Left ventricle myocardium inferior (tissue), 1 donor: ENCODE measurements around the gene KIF25. TPM values are rescaled to one million over a fixed set of nuclear protein-coding genes. Genes with fewer than 3 reads are reported as not detected.
A peak's percentile ranks its signal among the peaks of the same experiment; 100 is the strongest.

ENCODE experiments used
- DNase-seq: peaks from one replicate; pipeline ENCODE4 v3.0.0-alpha.2; 2020
- H3K27ac ChIP-seq: fragments of 200-600 bp; replicated peaks from 2 replicates; pipeline ENCODE4 v1.8.0; 2021
- H3K27me3 ChIP-seq: fragments of 200-600 bp; 2 replicates; pipeline ENCODE4 v1.8.0; 2021; ENCODE audit warnings: low read depth
- H3K36me3 ChIP-seq: fragments of 200-600 bp; 2 replicates; pipeline ENCODE4 v1.8.0; 2021
- H3K4me1 ChIP-seq: fragments of 200-600 bp; 2 replicates; pipeline ENCODE4 v1.8.0; 2021
- H3K4me3 ChIP-seq: fragments of 200-600 bp; 2 replicates; pipeline ENCODE4 v1.8.0; 2021; ENCODE audit warnings: mild to moderate bottlenecking, moderate library complexity
- H3K9me3 ChIP-seq: fragments of 200-600 bp; replicated peaks from 2 replicates; pipeline ENCODE4 v1.8.0; 2021
- CTCF ChIP-seq: fragments of 200-600 bp; IDR thresholded peaks from 2 replicates; pipeline ENCODE4 v1.8.0; 2021; ENCODE audit warnings: antibody characterized with exemption, mild to moderate bottlenecking, borderline replicate concordance
- intact Hi-C: fragments of 100-400 bp; cut with micrococcal nuclease; formaldehyde crosslinking; loops from one replicate; pipeline ENCODE4 v1.11.0; 2022
- total RNA-seq: library from RNA; stranded (reverse); fragmentation: NEBNext Ultra II Directional; extraction: Animal tissue kit (Norgen Biotek cat#: 25700); gene quantifications from one replicate; pipeline ENCODE4 v1.2.1, GENCODE V29; 2021
- donor health status: DM: no; HTN: yes; CAD: no; lungs with severe emphysema.

The KIF25 gene
- total RNA-seq, 1 donor from 2014 or later = 0.22 TPM

GRCh38 chr6:168054765-168055560 lies 57.5 kb downstream of the KIF25 start:
- Histone ChIP-seq H3K9me3 (no peaks in the 10 kb centered on the region), H3K27ac (peak overlapping the region; percentile 88), H3K36me3 (no peaks in the 10 kb centered on the region), H3K4me3 (peak overlapping the region; percentile 31), H3K27me3 (no peaks in the 10 kb centered on the region), H3K4me1 (peaks cover 39% of the 10 kb centered on the region)
- peak; percentile 81 for DNase-seq
- TF ChIP-seq CTCF = peak; percentile 30
- intact Hi-C loops = no loop called here

- Histone ChIP-seq H3K27me3 (no peaks in the 10 kb centered on the region), H3K9me3 (no peaks in the 10 kb centered on the region), H3K4me1 (peaks cover 47% of the 10 kb centered on the region), H3K36me3 (no peaks in the 10 kb centered on the region), H3K4me3 (no peak overlapping the region), H3K27ac (no peak overlapping the region)
- intact Hi-C loops = no loop called here
- no peak for TF ChIP-seq CTCF
- no peak for DNase-seq
Observed at GRCh38 chr6:168055696-168056489, 58.4 kb downstream of the KIF25 start.

- TF ChIP-seq CTCF = no peak
- no peak for DNase-seq
- intact Hi-C loops = no loop called here
- H3K9me3 ChIP-seq = no peaks in the 10 kb centered on the region
- no peaks in the 10 kb centered on the region for H3K27me3 ChIP-seq
- peaks cover 47% of the 10 kb centered on the region for H3K4me1 ChIP-seq
- H3K4me3 ChIP-seq = no peak overlapping the region
- H3K36me3 ChIP-seq = no peaks in the 10 kb centered on the region
- no peak overlapping the region for H3K27ac ChIP-seq
Observed at GRCh38 chr6:168056892-168057527, 59.5 kb downstream of the KIF25 start.

- no peak for DNase-seq
- Histone ChIP-seq H3K36me3 (no peaks in the 10 kb centered on the region), H3K27ac (no peak overlapping the region), H3K27me3 (no peaks in the 10 kb centered on the region), H3K9me3 (no peaks in the 10 kb centered on the region), H3K4me3 (no peak overlapping the region), H3K4me1 (peaks cover 47% of the 10 kb centered on the region)
- no peak for TF ChIP-seq CTCF
- intact Hi-C loops = no loop called here
Observed at GRCh38 chr6:168057836-168058235, 60.4 kb downstream of the KIF25 start.

GRCh38 chr6:168058691-168059551 lies 61.5 kb downstream of the KIF25 start:
- no peak for TF ChIP-seq CTCF
- Histone ChIP-seq H3K36me3 (no peaks in the 10 kb centered on the region), H3K4me1 (peaks cover 40% of the 10 kb centered on the region), H3K4me3 (no peak overlapping the region), H3K27me3 (no peaks in the 10 kb centered on the region), H3K9me3 (no peaks in the 10 kb centered on the region), H3K27ac (no peak overlapping the region)
- intact Hi-C loops = no loop called here
- DNase-seq = no peak
